ENCODE measurements around the gene MALSU1. TPM values are rescaled to one million over a fixed set of nuclear protein-coding genes. Genes with fewer than 3 reads are reported as not detected.

MALSU1 gene
- total and polyA plus RNA-seq, 2 of the 13 experiments (the other 11 are each of a cell fraction or from before 2014, with no cell fraction given), result 72.0 to 141 TPM

GRCh38 chr7:23315366-23315765 lies 16.2 kb downstream of the MALSU1 start:
- no peak for ATAC-seq
- no TSS peak for BruUV-seq (replicated peaks)
- H3K9me3 ChIP-seq (ENCODE audit: low read length), result no peaks in the 10 kb centered on the region
- H3K27ac ChIP-seq (ENCODE audit: extremely low read length, insufficient read depth, low read length), result no peak overlapping the region
- H2AFZ ChIP-seq (ENCODE audit: low read length), result no peak overlapping the region
- no peak overlapping the region for H3K4me2 ChIP-seq (ENCODE audit: low read depth, low read length)
- in situ Hi-C loops (cut with HindIII; ENCODE audit: extremely low pct_ligation_motif_present, low pct_unique_long_range_greater_than_20kb), result no loop called here
- H3K4me1 ChIP-seq (ENCODE audit: insufficient read depth, low read length), result peaks cover 17% of the 10 kb centered on the region
- H3K79me2 ChIP-seq (ENCODE audit: insufficient read depth, low read length), result peaks cover 4% of the 10 kb centered on the region
- no peaks in the 10 kb centered on the region for H3K27me3 ChIP-seq (ENCODE audit: control insufficient read depth in 1 of 2, insufficient read depth in 2 of 2, low read length in 2 of 2)
- H4K20me1 ChIP-seq (ENCODE audit: insufficient read depth, low read length), result no peaks in the 10 kb centered on the region
- ChIA-PET CTCF (ENCODE audit: low intra/inter-chr PET ratio, low total read pairs) (no interaction called here), POLR2A (interaction anchor here (2.4 kb wide), 1 partner anchor 19 kb away, joined by 5 read pairs; no protein-coding TSS in a partner anchor)
- H3K9ac ChIP-seq (ENCODE audit: insufficient read depth, low read depth, low read length), result no peak overlapping the region
- H3K36me3 ChIP-seq (replicated peaks in 1 of 2; ENCODE audit: control insufficient read depth in 1 of 2, insufficient read depth in 2 of 2, low read length in 2 of 2), result peaks cover 29 to 79% of the 10 kb centered on the region in 2 experiments
- FAIRE-seq, result no peak
- WGBS (ENCODE audit: low lambda C conversion rate), result 100% methylated on average over 7 of the region's 7 CpGs
- intact Hi-C loops (cut with micrococcal nuclease; ENCODE audit: unreplicated experiment), result no loop called here
- no peak for DNase-seq (ENCODE audit: low spot score)
- no peak overlapping the region for H3K4me3 ChIP-seq (replicated peaks in 1 of 3; ENCODE audit: insufficient read depth in 1 of 3, low read depth in 2 of 3, low read length in 3 of 3)
- TF ChIP-seq TP53 (CRISPR knock-in tag; conservative IDR thresholded peaks at IDR 0.05) (no peak), HNF1A (IDR thresholded peaks at IDR 0.05; ENCODE audit: low read depth) (no peak), HNF1A (CRISPR knock-in tag; IDR thresholded peaks at IDR 0.05; ENCODE audit: borderline replicate concordance) (no peak), CERS6 (CRISPR knock-in tag; IDR thresholded peaks at IDR 0.05) (no peak), ZNF703 (CRISPR knock-in tag; IDR thresholded peaks at IDR 0.05; ENCODE audit: borderline replicate concordance) (no peak), ZBTB49 (CRISPR knock-in tag; IDR thresholded peaks at IDR 0.05; ENCODE audit: borderline replicate concordance) (no peak), RERE (CRISPR knock-in tag; IDR thresholded peaks at IDR 0.05; ENCODE audit: low read depth) (no peak), STAG1 (CRISPR knock-in tag; IDR thresholded peaks at IDR 0.05) (no peak)
